SH-SY5Y (cell line): ENCODE results near the gene COMMD3.

Source experiments
- GATA2 ChIP-seq: IDR thresholded peaks from 2 replicates; pipeline ENCODE4 v1.6.1; 2011; ENCODE audit warnings: mild to moderate bottlenecking, low read depth, low read length
- GATA3 ChIP-seq: IDR thresholded peaks from 2 replicates; pipeline ENCODE4 v1.6.1; 2011; ENCODE audit warnings: low read depth, mild to moderate bottlenecking, low read length, moderate library complexity

- no peak for TF ChIP-seq GATA3
- TF ChIP-seq GATA2: no peak
Measured at GRCh38 chr10:22342421-22342820, 26.2 kb downstream of the COMMD3 start.
